ENCODE results near the gene COX4I2.
A peak's percentile ranks its signal among the peaks of the same experiment; 100 is the strongest.
"Not testable (repeated sequence)": the region's sequence is repeated elsewhere in the genome, so short reads cannot be mapped to it uniquely, and the experiment has no call there.

Gene COX4I2

DNA sequence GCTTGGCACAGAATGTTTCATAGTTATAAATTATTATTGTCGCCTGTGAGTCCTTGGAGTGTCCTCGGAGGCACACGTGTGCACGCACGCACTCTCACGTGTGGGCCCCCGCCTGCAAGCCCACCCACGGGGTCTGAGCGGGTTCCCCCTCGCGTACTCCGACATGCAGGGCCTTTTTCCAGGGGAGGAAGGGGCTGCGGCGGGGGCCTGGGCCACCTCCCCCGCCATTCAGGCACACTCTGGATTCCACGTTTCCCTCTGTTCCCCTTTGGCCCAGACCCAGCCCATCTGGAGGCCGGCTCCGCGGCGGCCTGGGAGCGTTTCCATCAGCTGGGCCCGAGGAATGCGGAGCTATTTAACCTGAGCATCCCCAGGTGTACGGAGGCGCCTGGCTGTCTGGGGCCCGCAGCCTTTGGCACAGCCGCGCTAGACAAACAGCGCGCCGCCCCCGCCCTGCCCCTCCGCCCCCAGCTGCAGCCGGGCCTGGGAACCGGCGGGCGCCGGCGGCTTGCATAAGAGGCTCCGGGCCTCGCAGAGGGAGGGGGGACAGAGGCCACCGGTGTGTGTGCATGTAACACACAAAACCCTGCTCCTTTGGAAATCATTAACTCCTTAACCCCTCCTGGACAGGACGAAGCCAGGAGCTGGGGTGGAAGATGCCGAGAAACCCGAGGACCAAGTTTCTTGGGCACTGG, 29.3 kb upstream of the COX4I2 start:
- no peak for DNase-seq

DNA sequence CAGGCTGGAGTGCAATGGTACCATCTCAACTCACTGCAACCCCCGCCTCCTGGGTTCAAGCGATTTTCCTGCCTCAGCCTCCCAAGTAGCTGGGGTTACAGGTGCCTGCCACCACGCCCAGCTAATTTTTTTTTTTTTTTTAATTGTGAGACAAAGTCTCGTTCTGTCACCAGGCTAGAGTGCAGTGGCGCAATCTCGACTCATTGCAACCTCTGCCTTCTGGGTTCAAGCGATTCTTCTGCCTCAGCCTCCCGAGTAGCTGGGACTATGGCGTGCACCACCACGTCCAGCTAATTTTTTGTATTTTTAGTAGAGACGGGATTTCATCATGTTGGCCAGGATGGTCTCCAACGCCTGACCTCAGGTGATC, 25.5 kb upstream of the COX4I2 start:
- not testable (repeated sequence) for DNase-seq

DNA sequence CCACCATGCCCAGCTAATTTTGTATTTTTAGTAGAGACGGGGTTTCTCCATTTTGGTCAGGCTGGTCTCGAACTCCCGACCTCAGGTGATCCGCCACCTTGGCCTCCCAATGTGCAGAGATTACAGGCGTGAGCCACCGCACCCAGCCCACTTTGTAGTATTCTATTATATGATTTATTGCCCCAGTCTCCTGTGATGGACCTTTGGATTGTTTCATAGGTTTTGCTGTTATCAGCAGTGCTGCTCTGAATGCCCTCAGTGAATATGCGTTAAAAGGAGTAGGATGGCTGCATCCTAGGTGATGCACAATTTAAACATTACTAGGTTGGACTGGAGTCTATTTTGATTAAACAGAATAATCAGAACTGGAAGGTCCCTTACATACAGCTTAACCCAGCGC, 22.3 kb upstream of the COX4I2 start:
- DNase-seq: no peak

DNA sequence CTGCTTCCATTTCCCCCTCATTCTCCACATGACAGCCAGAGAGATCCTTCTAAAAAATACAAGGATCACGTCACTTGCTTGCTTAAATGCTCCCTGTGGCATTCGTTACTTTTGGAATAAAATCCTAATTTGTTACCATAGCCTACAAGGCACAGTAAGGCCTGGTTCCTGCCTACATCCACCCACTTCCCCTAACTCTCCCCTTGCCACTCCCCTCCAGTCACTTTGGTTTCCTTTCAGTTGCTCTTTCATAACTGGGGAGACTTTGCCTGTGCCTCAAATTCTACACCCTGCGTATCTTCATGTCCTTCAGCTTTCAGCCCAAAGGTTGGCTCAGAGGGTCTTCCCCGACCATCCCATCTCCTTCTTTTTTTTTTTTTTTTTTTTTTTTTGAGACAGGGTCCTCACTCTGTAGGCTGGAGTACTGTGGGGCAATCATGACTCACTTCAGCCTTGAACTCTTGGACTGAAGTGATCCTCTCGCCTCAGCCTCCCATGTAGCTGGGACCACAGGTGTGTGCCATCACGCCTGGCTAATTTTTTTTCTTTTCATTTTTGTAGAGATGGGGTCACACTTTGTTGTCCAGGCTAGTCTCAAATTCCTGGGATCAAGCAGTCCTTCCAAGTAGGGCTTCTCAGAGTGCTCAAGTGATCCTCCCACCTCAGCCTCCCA, 20.1 kb upstream of the COX4I2 start:
- DNase-seq: no peak

DNA sequence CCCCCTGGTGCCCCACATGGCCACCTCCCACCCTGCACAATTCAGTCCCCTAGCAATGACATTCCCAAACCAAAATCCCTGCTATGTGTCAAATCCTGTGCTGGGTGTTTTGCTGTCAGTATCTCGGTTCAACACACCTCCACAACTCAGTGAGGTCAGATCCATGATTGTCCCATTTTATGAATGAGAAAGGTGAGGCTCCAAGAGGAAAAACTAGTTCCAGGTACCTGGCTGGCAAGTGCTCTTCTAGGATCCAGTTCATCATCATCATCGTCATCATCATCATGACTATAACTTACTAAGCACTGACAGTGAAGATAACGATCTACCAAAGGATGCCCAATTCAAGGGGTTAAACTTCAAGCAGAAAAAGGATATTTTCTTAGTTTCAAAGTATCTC, 17.5 kb upstream of the COX4I2 start:
- DNase-seq: no peak

DNA sequence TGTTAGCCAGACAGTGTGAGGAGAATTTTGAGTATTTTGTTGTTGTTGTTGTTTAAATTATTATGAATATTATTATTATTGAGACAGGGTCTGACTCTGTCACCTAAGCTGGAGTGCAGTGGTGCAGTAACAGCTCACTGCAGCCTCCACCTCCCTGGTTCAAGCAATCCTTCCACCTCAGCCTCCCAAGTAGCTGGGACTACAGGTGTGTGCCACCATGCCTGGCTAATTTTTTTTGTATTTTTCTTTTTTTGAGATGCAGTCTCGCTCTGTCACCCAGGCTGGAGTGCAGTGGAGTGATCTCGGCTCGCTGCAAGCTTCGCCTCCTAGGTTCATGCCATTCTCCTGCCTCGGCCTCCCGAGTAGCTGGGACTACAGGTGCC, 14.6 kb upstream of the COX4I2 start:
- DNase-seq: not testable (repeated sequence)

DNA sequence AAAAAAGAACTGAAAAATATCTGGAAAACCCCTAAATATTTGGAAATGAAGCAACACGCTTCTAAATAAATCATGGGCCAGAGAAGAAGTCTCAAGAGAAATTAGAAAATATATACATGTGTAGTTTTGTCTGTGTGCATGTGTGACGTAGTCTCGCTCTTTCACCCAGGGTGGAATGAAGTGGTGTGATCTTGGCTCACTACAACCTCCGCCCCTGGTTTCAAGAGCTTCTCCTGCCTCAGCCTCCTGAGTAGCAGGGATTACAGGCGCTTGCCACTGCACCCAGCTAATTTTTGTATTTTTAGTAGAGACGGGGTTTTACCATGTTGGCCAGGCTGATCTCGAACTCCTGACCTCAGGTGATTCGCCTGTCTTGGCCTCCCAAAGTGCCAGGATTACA, 11.2 kb upstream of the COX4I2 start:
- not testable (repeated sequence) for DNase-seq

DNA sequence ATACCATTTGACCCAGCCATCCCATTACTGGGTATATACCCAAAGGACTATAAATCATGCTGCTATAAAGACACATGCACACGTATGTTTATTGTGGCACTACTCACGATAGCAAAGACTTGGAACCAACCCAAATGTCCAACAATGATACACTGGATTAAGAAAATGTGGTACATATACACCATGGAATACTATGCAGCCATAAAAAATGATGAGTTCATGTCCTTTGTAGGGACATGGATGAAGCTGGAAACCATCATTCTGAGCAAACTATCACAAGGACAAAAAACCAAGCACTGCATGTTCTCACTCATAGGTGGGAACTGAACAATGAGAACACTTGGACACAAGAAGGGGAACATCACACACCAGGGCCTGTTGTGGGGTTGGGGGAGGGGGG, 9.7 kb upstream of the COX4I2 start:
- DNase-seq: not testable (repeated sequence)

DNA sequence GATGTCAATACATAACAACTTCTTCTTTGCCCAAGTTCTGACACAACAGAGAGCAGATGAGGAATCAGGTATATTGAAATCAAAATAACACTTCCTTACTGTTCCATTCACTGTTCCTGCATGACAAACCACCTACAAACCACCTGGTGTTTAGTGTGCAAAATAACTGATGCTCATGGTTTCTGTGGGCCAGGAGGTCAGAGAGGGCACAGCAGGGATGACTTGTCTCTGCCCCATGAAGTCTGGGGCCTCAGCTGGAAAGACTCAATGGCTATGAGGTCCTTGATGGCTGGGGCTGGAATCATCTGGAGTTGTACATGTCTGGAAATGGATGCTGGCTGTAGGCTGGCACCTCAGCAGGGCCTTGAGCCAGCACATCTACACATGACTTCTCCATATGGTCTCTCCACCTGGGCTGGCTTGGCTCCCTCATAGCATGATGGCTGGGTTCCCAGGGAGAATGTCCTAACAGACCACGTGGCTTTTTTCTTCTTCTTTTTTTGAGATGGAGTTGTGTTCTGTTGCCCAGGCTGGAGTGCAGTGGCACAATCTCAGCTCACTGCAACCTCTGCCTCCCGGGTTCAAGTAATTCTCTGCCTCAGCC, 7.4 kb upstream of the COX4I2 start:
- DNase-seq: no peak

DNA sequence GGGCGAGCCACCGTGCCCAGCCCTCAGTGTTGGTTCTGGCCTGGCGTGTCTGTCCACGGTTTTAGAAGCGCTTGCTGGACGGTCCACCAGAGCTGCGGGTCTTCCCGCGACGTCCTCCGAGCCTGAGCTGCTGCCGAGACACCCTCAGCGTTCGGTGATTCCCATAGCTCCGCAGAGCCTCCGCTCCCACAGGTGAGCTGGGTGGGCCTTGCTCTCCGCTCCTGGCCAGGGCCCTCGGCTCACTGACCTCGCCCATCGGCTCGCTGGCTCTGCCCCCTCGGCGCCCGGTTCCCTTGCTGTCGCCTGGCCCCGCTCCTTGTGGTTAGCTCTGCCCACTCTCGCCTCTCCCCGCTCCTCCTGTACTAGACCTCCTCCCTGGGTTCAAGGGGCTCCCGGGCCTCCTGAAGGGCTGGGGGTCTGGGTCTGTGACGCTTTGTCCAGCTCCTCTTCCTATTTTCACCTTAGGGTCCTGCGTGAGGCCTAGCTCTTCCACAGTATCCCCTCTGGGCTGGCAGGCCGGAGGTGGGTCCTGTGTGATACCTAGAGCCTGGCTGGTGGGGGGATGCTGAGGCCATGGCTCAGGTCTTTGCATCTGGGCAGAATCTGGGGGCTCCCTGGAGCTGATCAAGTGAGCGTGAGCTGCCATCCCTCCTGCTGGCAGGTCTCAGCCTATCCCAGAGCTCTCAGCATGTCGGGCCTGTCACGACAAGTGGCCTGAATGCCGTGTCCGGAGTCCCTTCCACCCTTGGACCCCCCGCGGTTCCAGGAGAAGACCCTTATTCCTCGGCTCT, 5.0 kb upstream of the COX4I2 start:
- no peak for DNase-seq

DNA sequence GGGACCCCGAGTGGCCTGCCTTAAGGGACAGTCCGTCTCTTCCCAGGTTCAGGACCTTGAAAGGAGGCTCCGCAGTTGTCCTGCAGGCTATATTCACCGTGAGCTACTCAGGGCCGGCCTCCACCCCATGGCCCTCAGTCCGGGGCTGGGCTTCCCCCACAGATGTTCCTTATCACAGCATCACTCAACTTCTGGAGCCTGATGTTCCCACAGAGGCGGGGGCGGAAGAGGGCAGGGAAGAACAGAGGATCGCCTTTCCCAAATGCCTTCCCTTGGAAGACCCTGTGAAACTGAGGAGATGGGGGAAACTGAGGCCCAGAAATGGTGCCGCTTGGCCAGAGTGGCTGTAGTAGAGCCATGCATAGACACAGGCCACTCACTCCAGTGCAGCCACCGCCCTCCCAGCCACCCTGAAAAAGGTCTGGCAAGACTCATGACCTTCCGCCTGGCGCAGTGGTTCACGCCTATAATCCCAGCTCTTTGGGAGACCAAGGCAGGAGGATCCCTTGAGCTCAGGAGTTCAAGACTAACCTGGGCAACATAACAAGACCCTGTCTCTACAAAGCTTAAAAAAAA, 4.3 kb upstream of the COX4I2 start:
- no peak for DNase-seq

DNA sequence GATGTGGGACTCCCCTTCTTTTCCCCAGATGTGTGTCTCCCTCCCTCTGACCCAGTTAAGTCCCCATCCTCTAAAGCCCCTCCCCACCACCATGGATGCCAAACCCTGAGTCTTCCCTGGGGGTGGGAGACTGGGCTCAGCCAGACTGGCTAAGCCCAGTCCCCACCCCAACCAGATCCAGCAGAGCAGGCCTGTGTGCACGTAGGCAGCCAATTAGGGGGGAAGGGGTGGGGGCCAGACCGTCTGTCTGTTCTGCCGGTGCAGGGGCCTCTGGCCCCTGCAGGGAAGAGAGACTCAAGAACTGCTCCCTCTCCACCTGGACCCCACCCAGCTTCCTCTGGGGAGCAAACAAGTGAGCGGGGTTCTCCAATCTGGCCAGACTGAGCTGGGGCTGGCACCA, 605 bp downstream of the COX4I2 start:
- no peak for DNase-seq

DNA sequence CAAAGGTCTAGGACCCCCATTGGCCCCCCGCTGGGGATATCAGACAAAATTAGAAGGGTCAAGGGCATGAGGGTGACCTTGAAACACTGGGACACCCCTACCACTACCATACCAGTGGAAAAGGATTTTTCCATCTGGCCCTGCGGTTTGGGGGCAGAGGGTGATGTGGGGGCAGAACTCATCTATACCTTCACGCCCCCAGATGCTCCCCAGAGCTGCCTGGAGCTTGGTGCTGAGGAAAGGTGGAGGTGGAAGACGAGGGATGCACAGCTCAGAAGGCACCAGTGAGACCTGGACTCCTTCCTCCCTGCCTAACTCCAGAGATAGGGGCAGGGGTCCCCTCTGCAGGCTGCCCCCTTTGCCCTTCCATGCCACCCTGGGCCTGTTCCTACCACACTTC, 1.1 kb downstream of the COX4I2 start:
- DNase-seq: no peak

DNA sequence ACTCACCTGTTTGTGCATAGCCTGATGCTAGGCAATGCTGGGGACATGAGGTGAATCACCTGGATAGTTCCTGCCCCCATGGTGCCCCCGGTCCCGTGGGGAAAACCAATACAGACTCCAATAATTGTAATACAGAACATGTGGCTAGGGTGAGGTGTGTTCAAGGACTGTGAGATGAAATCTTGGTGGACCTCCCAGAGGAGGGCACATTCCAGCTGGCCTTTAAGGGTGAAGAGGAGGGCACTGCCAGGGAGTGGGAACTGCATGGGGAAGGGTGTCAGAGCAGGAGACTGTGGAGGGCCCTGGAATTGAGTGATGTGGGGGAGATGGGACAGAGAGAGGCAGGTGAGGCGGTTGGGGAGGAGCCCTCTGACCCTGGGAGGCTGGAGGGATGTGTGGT, 2.5 kb downstream of the COX4I2 start:
- DNase-seq: no peak

DNA sequence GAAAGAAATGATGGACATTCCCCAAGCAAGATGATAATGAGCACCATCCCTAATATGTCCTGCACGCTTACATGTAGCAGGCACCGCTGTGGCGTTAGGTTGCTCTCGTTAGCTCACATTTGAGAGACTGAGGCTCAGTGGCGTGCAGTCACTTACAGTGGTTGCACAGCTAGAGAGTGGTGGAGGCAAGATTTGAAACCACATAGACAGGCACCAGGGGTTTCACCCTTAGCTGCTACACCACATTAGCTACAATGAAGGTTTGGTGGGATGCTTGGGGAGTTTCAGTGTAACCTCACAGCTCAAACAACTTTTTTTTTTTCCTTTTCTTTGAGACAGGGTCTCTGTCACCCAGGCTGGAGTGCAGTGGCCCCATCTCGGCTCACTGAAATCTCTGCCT, 3.7 kb downstream of the COX4I2 start:
- no peak for DNase-seq

DNA sequence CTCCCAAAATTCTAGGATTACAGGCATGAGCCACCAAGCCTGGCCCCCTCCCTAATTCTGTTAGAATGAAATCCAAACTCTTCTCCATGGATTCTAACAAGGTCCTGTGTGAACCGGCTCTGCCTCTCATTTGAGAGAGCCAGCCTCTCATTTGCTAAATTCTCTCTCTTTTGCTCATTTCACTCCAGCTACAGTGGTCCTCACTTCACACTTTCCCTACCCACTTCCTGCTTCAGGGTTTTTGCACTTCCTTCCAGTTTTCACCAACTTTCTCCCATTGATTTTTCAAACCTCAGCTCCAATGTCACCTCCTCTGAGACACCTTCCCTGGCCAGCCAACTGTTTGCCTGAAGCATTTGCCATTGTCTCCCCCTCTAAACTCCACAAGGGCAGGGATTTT, 5.1 kb downstream of the COX4I2 start:
- DNase-seq: no peak

DNA sequence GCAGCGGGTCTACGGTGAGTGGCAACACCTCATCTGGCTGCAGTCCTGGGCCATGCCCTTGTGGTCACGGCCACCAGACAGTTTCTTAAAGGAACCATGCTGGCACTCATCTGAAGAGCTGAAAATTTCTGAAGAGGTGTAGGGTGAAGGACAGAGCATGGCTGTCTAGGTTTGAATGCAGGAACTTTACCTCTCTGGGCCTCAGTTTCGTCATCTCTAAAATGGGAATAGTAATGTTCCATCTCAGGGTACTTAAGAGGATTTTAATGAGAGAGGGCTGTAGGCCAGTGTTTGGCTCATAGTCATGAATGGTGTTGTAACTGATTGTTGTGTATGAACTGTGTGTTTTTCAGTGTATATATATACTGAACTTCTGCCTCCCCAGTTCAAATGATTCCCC, 5.8 kb downstream of the COX4I2 start:
- DNase-seq: no peak

DNA sequence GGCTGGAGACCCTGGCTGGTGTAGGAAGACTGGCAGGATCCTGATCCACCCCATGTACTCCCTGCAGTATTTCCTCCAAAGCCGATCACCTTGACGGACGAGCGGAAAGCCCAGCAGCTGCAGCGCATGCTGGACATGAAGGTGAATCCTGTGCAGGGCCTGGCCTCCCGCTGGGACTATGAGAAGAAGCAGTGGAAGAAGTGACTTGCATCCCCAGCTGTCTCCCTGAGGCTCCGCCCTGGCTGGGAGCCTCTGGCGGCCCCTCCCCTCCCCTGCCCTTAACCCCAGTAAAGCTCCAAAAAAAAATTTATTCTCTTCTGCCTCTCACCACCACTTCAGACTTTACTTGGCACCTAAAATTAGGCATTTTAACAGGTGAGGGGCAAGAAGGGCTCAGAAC, 7.0 kb downstream of the COX4I2 start:
- DNase-seq: no peak

DNA sequence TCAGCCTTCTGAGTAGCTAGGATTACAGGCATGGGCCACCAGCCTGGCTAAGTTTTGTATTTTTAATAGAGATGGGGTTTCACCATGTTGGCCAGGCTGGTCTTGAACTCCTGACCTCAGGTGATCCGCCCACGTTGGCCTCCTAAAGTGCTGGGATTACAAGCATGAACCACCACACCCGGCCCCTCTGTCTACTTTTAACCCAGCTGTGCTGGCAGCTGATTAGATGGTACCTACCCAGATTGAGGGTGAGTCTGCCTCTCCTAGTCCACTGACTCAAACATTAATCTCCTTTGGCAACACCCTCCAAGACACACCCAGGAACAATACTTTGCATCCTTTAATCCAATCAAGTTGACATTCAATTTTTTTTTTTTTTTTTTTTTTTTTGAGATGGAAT, 10.4 kb downstream of the COX4I2 start:
- not testable (repeated sequence) for DNase-seq

DNA sequence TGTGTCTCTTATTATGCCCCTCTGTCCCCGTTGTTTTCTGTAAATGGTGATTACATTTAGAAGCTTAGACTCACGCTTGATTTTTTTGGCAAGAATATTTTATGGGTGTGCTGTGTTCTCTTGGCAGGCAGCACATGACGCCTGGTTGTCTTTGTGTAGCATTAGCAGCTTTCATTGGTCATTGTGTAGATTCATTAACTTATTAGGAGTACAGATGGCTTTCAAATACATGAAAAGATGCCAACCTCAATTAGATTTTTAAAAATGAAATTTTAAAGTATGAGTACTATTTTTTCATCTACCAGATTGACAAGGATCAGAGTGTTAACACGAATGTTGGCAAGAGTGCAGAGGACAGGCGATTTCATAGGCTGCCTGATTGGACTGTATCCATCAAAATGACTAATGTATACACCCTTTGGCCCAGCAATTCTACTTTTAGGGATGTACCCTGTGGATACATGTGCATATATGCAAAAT, 15.2 kb downstream of the COX4I2 start:
- DNase-seq: no peak

DNA sequence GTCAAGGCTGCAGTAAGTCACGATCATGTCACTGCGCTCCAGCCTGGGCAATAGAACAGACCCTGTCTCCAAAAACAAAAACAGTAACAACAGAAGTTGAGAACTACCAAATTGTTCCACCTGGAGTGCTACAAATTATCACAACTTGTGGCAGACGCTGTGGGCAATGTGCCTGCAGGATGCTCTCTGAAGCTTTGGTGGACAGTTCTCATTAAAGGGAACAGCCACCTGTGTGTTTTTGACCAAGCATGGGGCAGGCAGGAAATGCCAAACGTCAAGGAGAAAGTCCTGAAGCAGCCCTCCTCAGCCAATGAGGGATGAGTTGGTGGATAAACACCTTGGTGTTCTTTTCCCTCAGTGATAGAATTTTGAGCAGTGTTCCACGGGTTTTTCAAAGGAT, 15.8 kb downstream of the COX4I2 start:
- DNase-seq: no peak

DNA sequence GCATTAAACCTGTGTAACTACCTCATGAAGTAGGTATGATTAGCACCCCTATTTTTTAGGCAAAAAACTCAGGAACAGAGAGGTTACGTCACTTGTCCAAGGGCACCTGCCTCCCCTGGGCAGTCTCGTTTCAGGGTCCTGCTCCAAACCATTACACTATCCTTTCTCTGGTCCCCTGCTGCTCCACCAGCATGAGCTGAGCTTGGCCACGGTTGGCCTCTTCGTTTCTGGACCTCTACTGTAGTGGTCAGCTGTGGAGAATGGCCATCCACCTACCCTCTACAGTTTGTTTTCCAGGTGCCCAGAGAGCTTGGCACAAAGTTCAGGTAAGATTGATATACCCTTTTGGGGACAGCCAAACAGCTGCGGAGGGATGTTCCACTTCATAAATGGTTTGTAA, 16.8 kb downstream of the COX4I2 start:
- DNase-seq: no peak

DNA sequence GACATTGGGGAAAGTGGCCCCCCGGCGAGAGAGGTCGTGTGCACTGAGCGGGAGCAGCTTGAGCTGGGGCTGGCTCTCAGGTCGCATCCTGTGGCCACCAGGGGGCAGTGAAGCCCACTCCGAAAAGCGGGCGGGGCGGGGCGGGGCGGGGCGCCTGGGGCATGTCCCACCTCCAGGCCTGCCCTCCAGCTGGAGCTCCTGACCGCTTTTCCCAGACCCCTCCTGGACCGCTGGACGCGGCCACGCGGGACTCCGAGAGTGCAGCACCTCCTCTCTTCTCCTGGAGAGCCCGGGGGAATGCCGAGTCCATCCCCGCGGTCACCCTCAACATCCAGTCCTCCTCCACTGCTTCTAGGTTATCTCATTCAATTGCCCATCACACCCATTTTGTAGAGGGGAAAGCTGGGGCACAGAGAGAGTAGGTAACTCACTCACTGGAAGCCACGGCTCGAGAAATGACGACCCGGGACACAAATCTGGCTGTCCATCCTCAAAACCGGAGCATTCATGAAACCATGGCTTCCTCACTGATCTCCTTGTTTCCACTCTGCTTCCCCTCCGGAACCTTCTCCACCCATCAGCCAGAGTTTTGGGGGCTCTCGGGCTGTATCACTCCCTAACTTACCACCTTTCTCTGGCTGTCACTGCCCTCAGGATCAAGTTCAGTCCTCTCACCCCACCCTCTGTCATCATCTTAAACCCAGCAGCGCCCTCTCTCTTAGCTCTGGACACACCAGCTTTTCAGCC, 24.1 kb downstream of the COX4I2 start:
- DNase-seq: peak; percentile 79

Measured in activated naive CD4-positive, alpha-beta T cell treated with Interleukin-2 at 50 U/mL for 16 hours (primary cell).